ENCODE results near the gene C19orf18. TPM values are rescaled to one million over a fixed set of nuclear protein-coding genes. Genes with fewer than 3 reads are reported as not detected.

C19orf18 gene
- total RNA-seq, 3 donors from 2014 or later: 0.44 to 3.3 (median 0.80) TPM

GRCh38 chr19:57949296-57949695 lies 25.0 kb downstream of the C19orf18 start:
- no peaks in the 10 kb centered on the region for H3K4me1 ChIP-seq
- H3K27ac ChIP-seq: no peak overlapping the region
- TF ChIP-seq POLR2A (IDR thresholded peaks at IDR 0.05): no peak
- TF ChIP-seq CTCF (IDR thresholded peaks at IDR 0.05): no peak
- no peak for TF ChIP-seq POLR2AphosphoS5 (IDR thresholded peaks at IDR 0.05)
- no peak overlapping the region for H3K4me3 ChIP-seq
- H3K9me3 ChIP-seq: peaks cover 44% of the 10 kb centered on the region in 2 donors
- intact Hi-C loops (cut with DNase I; ENCODE audit: low total_unique reads): no loop called here
- H3K27me3 ChIP-seq: no peaks in the 10 kb centered on the region
- no peak for DNase-seq (ENCODE audit: low spot score in 2 of 2)
- H3K36me3 ChIP-seq: no peaks in the 10 kb centered on the region

- Histone ChIP-seq H3K4me1 (no peaks in the 10 kb centered on the region), H3K4me3 (peak within 1 kb of the TSS; percentile 86 to 95 (median 86)), H3K27ac (peak within 1 kb of the TSS; percentile 85 to 90), H3K27me3 (no peaks in the 10 kb centered on the region), H3K36me3 (peaks cover 12% of the 10 kb centered on the region), H3K9me3 (peaks cover 46% of the 10 kb centered on the region in 2 donors)
- TF ChIP-seq CTCF (IDR thresholded peaks at IDR 0.05) (peak; percentile 31 to 69 (median 66)), POLR2A (IDR thresholded peaks at IDR 0.05) (no peak), POLR2AphosphoS5 (IDR thresholded peaks at IDR 0.05) (peak; percentile 73 to 74 (median 74))
- peak; percentile 92 to 97 for DNase-seq (ENCODE audit: low spot score in 2 of 2)
- intact Hi-C loops (cut with DNase I; ENCODE audit: low total_unique reads): no loop called here
These were observed 26.8 kb downstream of the C19orf18 start, which contains the start of gene ZNF256 for GRCh38 chr19:57947419-57948134. ZNF256 (minus strand) TSS chr19:57947706; CDS start chr19:57947474, 232 bp downstream.

- peaks cover 17% of the 10 kb centered on the region for H3K36me3 ChIP-seq
- no peak for DNase-seq (ENCODE audit: low spot score in 2 of 2)
- H3K9me3 ChIP-seq: peaks cover 48 to 52% of the 10 kb centered on the region in 2 donors
- H3K4me3 ChIP-seq: peak overlapping the region; percentile 86 to 95 (median 86)
- H3K27ac ChIP-seq: peak overlapping the region; percentile 85 to 90
- H3K4me1 ChIP-seq: no peaks in the 10 kb centered on the region
- intact Hi-C loops (cut with DNase I; ENCODE audit: low total_unique reads): no loop called here
- TF ChIP-seq POLR2AphosphoS5 (IDR thresholded peaks at IDR 0.05): no peak
- no peak for TF ChIP-seq CTCF (IDR thresholded peaks at IDR 0.05)
- no peak for TF ChIP-seq POLR2A (IDR thresholded peaks at IDR 0.05)
- no peaks in the 10 kb centered on the region for H3K27me3 ChIP-seq
These were observed 27.3 kb downstream of the C19orf18 start for GRCh38 chr19:57947088-57947418.

GRCh38 chr19:57946316-57946715 lies 28.0 kb downstream of the C19orf18 start:
- H3K4me1 ChIP-seq: no peaks in the 10 kb centered on the region
- no peak for DNase-seq (ENCODE audit: low spot score in 2 of 2)
- TF ChIP-seq POLR2AphosphoS5 (IDR thresholded peaks at IDR 0.05) (no peak), CTCF (IDR thresholded peaks at IDR 0.05) (no peak), POLR2A (IDR thresholded peaks at IDR 0.05) (no peak)
- H3K36me3 ChIP-seq: peaks cover 24% of the 10 kb centered on the region
- intact Hi-C loops (cut with DNase I; ENCODE audit: low total_unique reads): no loop called here
- no peaks in the 10 kb centered on the region for H3K27me3 ChIP-seq
- H3K27ac ChIP-seq: no peak overlapping the region
- peaks cover 51 to 59% of the 10 kb centered on the region in 2 donors for H3K9me3 ChIP-seq
- peak overlapping the region; percentile 86 to 95 (median 86) for H3K4me3 ChIP-seq

- Histone ChIP-seq H3K4me1 (no peaks in the 10 kb centered on the region), H3K27ac (no peak overlapping the region), H3K9me3 (peaks cover 78 to 92% of the 10 kb centered on the region in 2 donors), H3K4me3 (no peak overlapping the region), H3K27me3 (no peaks in the 10 kb centered on the region), H3K36me3 (peaks cover 31% of the 10 kb centered on the region)
- DNase-seq (ENCODE audit: low spot score in 2 of 2): no peak
- intact Hi-C loops (cut with DNase I; ENCODE audit: low total_unique reads): no loop called here
- TF ChIP-seq POLR2AphosphoS5 (IDR thresholded peaks at IDR 0.05) (no peak), CTCF (IDR thresholded peaks at IDR 0.05) (no peak), POLR2A (IDR thresholded peaks at IDR 0.05) (no peak)
These were observed 32.7 kb downstream of the C19orf18 start for GRCh38 chr19:57941593-57941992.

Data from breast epithelium (tissue), 4 donors.